ENCODE results near the gene TENM4.
"Not testable (repeated sequence)": the region's sequence is repeated elsewhere in the genome, so short reads cannot be mapped to it uniquely, and the experiment has no call there.

The TENM4 gene

GRCh38 chr11:78845496-78845895, 595.3 kb downstream of the TENM4 start:
- DNase-seq (ENCODE audit: low spot score) = no peak

- DNase-seq (ENCODE audit: low spot score) = no peak
Observed at GRCh38 chr11:78841456-78842060, 599.3 kb downstream of the TENM4 start.

- no peak for DNase-seq (ENCODE audit: low spot score)
Observed at GRCh38 chr11:78840623-78841022, 600.2 kb downstream of the TENM4 start.

GRCh38 chr11:78840200-78840599, 600.6 kb downstream of the TENM4 start:
- DNase-seq (ENCODE audit: low spot score) = no peak

- DNase-seq (ENCODE audit: low spot score) = no peak
Observed at GRCh38 chr11:78838417-78838816, 602.4 kb downstream of the TENM4 start.

- no peak for DNase-seq (ENCODE audit: low spot score)
Observed at GRCh38 chr11:78835646-78836045, 605.2 kb downstream of the TENM4 start.

- no peak for DNase-seq (ENCODE audit: low spot score)
Observed at GRCh38 chr11:78834886-78835285, 605.9 kb downstream of the TENM4 start.

GRCh38 chr11:78833237-78833636, 607.6 kb downstream of the TENM4 start:
- no peak for DNase-seq (ENCODE audit: low spot score)

- no peak for DNase-seq (ENCODE audit: low spot score)
Observed at GRCh38 chr11:78832226-78832947, 608.4 kb downstream of the TENM4 start.

GRCh38 chr11:78831571-78831970, 609.3 kb downstream of the TENM4 start:
- no peak for DNase-seq (ENCODE audit: low spot score)

GRCh38 chr11:78830277-78830819, 610.5 kb downstream of the TENM4 start:
- no peak for DNase-seq (ENCODE audit: low spot score)

GRCh38 chr11:78829146-78829545, 611.7 kb downstream of the TENM4 start:
- DNase-seq (ENCODE audit: low spot score) = no peak

- no peak for DNase-seq (ENCODE audit: low spot score)
Observed at GRCh38 chr11:78828676-78829075, 612.2 kb downstream of the TENM4 start.

GRCh38 chr11:78827291-78827690, 613.5 kb downstream of the TENM4 start:
- not testable (repeated sequence) for DNase-seq (ENCODE audit: low spot score)

GRCh38 chr11:78825591-78826020, 615.2 kb downstream of the TENM4 start:
- DNase-seq (ENCODE audit: low spot score) = no peak

GRCh38 chr11:78823588-78823987, 617.2 kb downstream of the TENM4 start:
- DNase-seq (ENCODE audit: low spot score) = no peak

GRCh38 chr11:78822931-78823423, 617.9 kb downstream of the TENM4 start:
- no peak for DNase-seq (ENCODE audit: low spot score)

GRCh38 chr11:78821371-78822306, 619.2 kb downstream of the TENM4 start:
- no peak for DNase-seq (ENCODE audit: low spot score)

GRCh38 chr11:78820741-78821140, 620.1 kb downstream of the TENM4 start:
- DNase-seq (ENCODE audit: low spot score) = no peak

GRCh38 chr11:78818201-78818600, 622.6 kb downstream of the TENM4 start:
- no peak for DNase-seq (ENCODE audit: low spot score)

GRCh38 chr11:78815831-78816230, 625.0 kb downstream of the TENM4 start:
- no peak for DNase-seq (ENCODE audit: low spot score)
